Measurements from ENCODE around the gene PDSS1. TPM values are rescaled to one million over a fixed set of nuclear protein-coding genes. Genes with fewer than 3 reads are reported as not detected.
"Not testable (repeated sequence)": the region's sequence is repeated elsewhere in the genome, so short reads cannot be mapped to it uniquely, and the experiment has no call there.

Gene PDSS1
- polyA plus RNA-seq, 3 donors: 9.8 to 12.8 (median 10.2) TPM

DNA sequence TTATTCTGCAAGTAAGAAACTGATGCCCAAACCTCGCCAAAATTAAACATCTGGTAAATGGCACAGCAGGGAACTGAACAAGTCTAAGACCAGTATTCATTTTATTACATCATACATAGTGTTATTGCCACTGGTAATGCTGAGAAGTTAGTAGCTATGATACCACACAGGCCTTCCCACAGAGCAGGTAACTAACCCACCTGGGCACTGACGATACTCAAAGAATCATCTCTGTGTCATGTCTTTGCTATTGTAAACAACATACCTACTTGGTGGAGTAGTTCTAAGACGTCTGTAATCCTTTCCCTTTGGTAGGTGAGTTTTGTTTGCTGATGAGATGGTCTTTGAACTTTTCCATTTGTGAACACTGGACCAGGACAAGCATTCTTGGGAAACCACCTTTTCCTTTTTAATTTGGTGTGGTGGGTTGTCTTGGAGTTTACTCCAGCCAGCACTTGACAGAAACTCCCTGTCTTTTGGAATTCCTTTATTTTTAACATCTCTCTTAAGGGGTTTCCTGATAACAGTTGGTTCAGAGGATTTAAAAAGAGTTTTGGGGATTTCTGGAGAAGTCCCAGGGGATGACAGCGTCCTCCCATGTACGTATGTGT is 40.9 kb downstream of the PDSS1 start:
- no peak for DNase-seq (ENCODE audit: low read depth in 3 of 3, low spot score in 2 of 3)

DNA sequence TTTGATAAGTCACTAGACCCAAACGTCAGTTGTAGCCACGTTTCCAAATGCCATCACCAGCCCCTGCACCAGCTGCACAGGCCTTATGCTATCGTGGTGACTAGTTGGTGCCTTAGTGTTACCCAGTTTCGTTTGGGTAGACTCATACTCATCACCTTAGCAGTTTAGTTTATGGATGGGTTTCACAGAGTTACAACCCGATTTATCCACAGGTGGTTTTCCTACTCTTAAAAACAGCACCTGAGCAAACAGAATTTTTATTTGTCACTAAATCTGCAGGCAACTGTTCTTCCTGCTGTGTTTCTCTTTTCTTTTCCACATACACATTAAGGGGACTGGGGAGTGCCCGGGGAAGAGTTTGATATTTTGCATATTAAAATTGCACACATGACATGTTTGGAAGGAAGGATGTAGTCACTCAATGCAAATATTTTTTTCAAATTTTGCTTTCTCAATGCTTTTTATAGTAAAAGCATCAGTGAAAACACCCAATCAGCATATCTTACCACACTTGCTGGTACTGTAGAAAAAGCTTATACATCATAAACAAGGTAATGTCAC is 41.6 kb downstream of the PDSS1 start:
- no peak for DNase-seq (ENCODE audit: low read depth in 3 of 3, low spot score in 2 of 3)

DNA sequence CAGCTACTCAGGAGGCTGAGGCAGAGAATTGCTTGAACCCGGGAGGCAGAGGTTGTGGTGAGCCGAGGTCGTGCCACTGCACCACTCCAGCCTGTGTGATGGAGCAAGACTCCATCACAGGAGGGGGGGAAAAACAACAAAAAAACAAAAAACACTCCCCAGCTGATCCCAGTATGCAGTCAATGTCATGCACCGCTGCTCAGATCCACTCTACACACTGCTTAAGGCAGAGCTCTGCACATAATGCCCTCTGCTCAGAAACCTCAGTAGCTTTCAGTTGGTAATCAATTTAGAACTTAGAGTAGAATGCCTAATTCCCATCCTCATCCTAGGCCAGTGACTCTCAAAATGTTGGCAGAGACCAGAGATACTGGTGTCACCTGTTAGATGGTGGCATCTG is 43.9 kb downstream of the PDSS1 start:
- no peak for DNase-seq (ENCODE audit: low read depth in 3 of 3, low spot score in 2 of 3)

DNA sequence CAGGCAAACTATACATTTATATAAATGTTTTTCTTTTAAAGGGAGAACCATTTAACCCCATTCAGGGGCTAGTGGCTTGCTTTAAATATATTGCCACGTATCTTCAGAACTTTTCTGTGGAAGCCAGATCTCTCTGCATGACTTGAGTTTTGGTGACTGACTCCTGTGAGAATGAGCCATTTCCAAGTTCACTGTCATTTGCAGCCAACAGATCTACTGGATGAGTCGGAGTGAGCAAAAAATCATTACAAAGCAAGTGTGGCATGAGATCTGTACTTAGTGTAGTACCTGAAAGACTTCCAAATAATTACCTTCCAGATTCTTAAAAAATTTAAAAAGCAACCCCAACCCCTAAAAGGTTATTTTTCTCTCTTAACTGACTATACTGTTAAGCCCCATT is 45.6 kb downstream of the PDSS1 start:
- no peak for DNase-seq (ENCODE audit: low read depth in 3 of 3, low spot score in 2 of 3)

DNA sequence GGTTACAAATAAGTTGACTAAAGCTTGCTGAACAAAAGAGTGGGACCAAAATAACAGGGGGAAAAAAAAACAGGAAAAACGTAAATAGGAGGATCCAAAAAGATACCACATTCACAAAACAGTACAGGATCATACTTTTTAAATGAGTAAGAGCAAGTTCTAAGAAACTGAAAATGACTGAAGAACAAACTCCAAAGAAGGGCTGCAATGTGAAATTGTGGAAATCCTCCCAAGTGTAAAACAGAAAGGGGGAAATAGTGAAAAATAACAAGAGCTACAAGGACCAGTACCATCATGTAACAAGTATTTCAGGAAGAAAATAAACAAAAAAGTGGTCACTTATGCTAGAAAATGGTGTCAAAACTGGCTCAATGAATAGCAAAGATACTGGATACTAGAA is 46.3 kb downstream of the PDSS1 start:
- DNase-seq (ENCODE audit: low read depth in 3 of 3, low spot score in 2 of 3): no peak

DNA sequence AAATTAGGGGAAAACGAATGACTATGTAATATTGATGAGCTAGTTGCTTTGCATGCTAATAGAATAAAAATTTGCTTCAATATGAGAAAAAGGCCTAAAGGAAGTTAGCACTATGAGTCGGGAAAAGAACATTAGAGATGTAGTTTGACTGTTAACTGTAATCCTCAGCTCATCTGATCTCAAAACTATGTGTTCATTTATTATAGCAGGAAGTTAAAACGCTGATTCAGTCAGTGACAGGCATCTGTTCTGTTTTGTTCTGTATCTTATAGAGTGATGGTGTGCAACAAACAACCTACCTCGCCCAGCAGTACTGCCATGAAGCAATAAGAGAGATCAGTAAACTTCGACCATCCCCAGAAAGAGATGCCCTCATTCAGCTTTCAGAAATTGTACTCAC is 48.6 kb downstream of the PDSS1 start:
- no peak for DNase-seq (ENCODE audit: low read depth in 3 of 3, low spot score in 2 of 3)

DNA sequence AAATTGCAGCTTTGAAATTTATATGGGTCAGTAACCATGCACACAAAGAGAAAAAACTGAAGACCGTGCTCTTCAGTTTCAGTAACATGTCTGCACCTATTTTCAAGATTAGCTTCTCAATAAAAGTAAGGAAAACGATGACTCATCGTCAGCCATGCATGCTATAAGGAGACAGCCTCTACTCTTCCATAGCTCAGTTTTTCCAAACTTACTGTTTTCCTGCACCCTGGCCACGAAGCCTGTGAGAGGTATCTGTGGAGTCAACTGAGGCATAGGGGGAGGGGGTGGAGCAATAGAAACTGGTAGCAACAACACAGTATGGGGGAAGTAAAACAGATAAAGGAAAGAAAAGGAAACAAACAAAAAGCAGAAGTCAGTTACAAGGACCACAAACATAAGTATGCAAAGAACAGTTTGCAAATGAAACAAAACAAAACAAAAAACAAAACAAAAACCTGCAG is 58.0 kb downstream of the PDSS1 start:
- DNase-seq (ENCODE audit: low read depth in 3 of 3, low spot score in 2 of 3): no peak

DNA sequence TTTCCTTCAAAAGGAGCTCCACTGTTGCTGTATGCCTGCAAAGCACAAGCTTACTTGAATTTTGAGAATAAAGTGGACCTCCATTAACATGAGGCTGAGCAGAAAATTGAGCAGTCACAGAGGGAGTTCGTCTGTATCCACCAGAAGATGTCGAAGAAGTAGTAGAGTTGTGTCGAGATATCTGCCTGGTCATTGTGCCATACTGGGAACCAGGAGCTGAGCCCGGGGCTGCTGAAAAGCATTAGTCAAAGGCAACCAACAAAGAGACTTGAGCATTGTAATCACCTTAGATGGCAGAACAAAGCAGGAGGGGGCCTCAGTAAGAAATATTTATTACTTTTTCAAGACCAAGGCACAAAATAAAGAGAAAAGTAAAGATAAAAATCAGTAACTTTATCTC is 61.5 kb downstream of the PDSS1 start:
- no peak for DNase-seq (ENCODE audit: low read depth in 3 of 3, low spot score in 2 of 3)

DNA sequence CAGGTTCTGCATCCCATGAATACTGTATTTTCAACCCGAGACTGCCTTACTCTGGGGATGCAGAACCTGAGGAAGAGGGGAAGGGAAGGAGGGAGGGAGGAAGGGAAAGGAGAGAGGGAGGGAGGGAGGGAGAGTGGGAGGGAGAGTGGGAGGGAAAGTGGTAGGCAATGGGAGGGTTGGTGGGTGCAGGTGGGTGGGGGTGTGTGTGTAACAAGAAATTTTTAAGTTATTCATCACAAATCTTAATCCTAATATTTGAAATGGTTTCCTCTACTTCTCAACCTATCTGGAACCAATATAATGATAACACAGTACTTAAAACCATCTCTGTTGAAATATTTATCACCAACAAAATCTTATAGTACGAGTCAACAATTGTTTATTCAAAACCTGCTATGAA is 68.0 kb downstream of the PDSS1 start:
- DNase-seq (ENCODE audit: low read depth in 3 of 3, low spot score in 2 of 3): no peak

DNA sequence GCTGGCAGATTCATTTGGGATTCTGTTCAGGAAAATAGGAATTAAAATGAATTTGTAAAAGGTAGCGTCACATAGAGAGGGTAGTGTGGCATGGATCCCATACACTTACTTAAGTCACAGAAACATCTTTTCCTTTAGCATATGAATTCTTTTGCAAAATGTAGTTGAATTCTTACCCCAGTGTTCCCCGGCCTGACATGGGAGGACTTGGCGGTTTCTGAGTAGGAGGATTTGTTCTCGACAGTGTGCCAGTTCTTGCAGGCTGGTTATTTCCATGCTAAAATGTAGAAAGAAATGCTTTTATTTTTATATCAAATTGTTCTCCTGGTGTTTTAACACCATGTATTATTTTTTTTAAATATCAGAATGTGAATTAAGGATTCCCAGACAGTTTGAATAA is 72.6 kb downstream of the PDSS1 start:
- no peak for DNase-seq (ENCODE audit: low read depth in 3 of 3, low spot score in 2 of 3)

DNA sequence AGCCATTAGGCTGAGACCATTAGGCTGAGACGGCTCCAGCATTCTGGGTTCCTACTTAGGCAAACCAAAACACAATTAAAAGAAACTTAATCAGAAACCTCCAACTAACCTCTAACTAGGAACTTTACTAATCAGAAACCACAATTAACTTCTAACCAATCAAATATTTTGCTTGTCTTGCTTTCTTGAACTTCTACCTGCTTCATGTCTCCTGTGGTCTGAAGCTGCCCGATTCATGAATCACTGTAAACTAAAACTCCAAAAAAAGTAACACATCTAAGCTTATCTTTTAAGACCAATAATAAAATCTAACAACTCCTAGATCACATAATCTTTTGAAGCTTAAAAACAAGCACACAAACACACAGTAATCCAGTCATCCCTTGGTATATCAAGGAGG is 76.1 kb downstream of the PDSS1 start:
- no peak for DNase-seq (ENCODE audit: low read depth in 3 of 3, low spot score in 2 of 3)

DNA sequence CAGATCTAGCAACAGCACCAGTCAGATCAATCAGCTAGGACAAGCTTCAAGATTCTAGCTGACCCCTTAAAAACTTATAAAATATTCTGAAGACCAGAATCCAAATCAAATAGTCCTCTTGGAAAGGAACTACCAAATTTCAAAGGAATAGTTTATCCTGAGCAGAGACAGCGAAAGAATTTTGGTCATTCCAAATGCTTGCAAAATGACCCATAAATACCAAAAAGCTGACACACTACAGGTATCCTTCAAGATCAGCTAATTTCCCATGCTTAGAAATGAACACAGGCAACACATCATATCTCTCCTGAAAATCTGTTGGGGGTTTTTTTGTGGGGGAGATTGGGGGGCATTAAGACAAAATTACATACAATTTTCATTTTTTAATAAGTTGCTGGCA is 78.8 kb downstream of the PDSS1 start:
- no peak for DNase-seq (ENCODE audit: low read depth in 3 of 3, low spot score in 2 of 3)

DNA sequence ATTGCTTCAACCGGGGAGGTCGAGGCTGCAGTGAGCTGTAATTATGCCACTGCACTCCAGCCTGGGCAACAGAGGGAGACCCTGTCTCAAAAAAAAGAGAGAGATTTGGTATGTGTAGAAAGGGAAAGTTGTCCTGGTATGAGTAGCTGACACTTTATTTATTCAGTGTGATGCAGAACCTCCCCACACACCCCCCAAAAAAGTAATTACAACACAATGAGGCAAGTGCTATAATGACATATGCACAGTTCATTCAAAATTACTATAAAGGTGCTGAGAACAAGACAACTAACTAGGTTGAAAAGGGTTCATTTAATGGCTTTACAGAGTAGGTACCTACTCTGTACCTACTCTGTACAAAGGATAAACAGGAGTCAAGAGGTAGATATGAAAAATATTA is 80.2 kb downstream of the PDSS1 start:
- no peak for DNase-seq (ENCODE audit: low read depth in 3 of 3, low spot score in 2 of 3)

DNA sequence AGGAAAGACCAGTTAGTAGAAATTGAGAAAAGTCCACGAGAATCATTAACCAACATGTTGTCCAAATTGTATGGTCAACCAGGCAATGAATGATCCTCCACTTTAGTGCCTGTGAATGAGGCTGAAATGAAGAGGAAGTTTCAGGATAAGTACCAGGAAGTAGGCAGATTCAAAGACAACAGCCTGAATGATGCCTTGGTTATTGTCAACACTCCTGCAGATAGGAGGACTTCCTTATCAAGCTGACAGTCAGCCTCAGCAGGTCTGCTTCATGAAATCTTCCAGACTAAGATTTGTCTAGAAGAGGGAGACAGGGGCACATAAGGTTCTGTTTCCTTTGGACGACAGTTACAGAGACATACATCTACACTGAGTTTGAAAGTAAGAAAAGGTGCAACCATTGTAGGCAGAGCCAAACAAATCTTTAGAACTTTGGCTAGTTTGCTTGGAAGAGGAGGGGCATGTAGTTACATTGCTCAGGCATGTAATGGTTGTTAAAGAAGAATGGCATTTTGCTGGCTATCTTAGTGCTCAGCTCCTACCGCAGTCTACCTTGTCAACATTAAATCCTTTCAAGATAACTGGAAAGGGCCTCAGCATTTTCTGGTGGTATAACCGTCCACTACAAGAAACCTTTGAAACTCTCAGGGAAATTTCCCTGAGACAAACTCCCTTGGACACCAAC is 81.8 kb downstream of the PDSS1 start:
- DNase-seq (ENCODE audit: low read depth in 3 of 3, low spot score in 2 of 3): no peak

DNA sequence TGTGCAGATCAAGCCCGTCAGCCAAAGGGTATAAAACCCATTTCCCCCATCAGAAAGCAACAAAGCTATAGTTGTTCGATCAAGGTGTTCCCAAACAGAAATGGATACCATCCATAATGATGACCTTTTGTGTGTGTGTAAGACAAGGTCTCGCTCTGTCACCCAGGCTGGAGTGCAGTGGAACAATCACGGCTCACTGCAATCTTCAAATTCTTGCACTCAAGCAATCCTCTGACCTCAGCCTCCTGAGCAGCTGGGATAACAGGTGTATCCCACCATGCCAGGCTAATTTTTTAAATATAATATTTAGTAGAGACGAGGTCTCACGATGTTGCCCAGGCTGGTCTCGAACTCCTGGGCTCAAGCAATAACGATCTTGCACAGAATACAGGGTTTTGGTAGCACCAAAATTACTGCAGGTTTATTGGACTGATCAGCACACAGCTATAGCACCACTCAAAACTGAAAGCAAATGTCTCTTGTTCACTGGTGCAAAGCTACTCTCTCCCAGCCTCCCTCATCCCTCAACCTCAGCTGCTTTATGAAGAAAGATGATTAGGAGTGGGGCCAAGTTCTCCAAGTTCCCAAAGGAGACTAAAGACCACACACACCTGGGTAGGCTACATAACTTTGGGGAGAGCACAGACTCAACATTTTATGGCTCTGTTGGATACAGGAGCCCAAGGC is 82.7 kb downstream of the PDSS1 start:
- DNase-seq (ENCODE audit: low read depth in 3 of 3, low spot score in 2 of 3): no peak

DNA sequence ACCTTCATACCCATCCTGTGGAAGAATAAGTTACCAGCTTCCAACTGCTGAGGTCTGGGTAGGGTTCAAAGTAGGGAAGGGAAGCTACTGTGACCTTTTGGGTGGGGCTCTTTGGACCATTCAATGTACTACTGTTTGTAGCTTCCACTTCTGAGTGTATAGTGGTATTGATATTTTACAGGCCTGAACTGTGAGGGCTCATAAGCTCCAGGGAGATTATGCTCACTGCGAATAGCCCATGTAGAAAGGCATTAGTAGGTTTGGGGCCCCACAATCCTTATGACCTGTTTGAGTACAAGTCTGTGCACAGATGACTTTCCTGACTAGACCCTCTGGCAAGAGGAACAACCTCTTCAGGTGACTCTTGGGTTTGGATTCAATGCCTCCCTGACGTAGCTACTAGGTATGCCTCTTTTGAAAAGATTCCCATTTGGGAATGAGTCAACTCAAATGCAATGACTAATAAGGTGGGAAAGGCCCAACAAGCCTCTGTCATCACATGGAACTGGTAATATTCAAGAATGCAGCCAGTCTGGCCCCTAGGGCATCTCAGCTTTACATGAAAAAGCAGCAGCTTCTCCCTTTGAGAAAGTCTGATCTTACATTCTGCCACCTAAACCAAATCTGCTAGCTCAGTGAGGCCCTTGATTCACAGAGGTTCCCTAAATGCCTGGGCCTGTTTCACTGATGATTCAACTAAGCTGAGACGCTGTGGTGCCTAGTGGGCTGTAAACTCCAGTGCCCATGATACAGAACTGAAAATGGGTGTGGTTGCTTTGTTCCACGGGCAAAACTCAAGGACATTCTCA is 83.5 kb downstream of the PDSS1 start:
- DNase-seq (ENCODE audit: low read depth in 3 of 3, low spot score in 2 of 3): no peak

DNA sequence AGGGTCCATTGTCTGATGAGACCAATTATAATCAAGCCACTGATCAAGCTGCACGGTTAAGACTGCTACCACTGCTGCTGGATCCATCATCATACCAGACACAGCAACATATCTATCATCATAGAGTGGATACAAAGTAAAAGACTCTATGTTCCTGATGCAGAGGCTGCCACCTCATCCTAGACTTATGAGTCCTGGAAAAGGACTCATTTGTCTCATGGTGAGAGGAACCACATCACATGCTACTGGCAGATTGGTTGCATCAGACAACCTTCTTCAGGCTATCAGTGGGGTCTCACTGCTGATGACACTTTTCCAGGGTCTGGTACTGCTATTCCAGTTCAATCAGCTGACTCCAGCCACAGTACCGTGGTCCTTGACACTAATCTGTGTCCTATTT is 84.3 kb downstream of the PDSS1 start:
- DNase-seq (ENCODE audit: low read depth in 3 of 3, low spot score in 2 of 3): no peak

DNA sequence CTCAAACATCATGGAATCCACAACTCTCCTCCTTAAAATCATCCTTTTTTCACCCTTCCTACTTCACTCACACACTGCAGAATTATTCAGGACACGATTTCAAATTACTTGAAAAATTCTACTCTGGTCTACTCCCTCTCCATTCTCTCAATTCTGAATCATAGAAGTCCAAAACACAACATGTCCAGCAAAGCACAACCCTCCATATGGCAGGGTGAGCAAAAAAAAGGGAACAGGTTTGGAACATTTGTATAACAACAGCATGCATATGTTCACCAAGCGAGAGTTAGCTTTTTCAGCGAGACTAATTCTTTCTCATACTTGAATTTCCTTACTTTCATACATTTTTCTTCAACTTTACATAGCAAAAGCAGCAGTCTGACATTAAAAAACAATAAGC is 89.9 kb downstream of the PDSS1 start:
- no peak for DNase-seq (ENCODE audit: low read depth in 3 of 3, low spot score in 2 of 3)

DNA sequence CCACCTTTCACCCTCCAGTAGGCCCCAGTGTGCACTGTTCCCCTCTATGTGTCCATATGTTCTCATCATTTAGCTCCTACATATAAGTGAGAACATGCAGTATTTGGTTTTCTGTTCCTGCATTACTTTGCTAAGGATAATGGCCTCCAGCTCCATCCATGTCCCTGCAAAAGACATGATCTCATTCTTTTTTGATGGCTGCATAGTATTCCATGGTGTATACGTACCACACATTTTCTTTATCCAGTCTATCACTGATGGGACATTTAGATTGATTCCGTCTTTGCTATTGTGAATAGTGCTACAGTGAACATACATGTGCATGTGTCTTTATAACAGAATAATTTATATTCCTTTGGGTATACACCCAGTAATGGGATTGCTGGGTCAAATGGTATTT is 92.3 kb downstream of the PDSS1 start:
- DNase-seq (ENCODE audit: low read depth in 3 of 3, low spot score in 2 of 3): not testable (repeated sequence)

DNA sequence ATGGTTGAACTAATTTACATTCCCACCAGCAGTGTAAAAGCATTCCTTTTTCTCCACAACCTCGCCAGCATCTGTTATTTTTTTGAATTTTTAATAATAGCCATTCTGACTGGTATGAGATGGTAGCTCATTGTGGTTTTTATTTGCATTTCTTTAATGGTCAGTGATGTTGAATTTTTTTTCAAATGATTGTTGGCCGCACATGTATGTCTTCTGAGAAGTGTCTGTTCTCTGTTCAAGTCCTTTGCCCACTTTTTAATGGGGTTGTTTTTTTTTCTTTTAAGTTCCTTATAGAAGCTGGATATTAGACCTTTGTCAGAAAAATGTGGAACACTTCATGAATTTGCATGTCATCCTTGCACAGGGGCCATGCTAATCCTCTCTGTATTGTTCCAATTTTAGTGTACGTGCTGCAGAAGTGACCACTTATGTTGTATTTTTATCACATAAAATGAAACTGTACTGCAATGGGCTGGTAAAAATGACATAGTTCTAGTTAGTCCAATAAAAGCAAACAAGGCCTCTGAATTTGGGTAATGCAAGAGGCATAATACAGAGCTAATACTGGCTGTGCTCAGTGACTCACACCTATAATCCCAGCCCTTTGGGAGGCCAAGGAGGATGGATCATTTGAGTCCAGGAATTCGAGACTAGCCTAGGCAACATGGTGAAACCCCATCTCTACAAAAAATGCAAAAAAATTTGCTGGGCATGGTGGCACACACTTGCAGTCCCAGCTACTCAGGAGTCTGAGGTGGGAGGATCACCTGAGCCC is 92.9 kb downstream of the PDSS1 start:
- DNase-seq (ENCODE audit: low read depth in 3 of 3, low spot score in 2 of 3): no peak
